GM12878 (cell line): ENCODE data around the gene PHF23. TPM values are rescaled to one million over a fixed set of nuclear protein-coding genes. Genes with fewer than 3 reads are reported as not detected.

ENCODE experiments used
- BCLAF1 ChIP-seq: fragments of 450-650 bp; IDR thresholded peaks from 2 replicates; pipeline ENCODE4 v1.6.1; 2017; ENCODE audit warnings: antibody characterized with exemption, mild to moderate bottlenecking, moderate library complexity
- CBFB ChIP-seq: IDR thresholded peaks from 2 replicates; pipeline ENCODE4 v1.6.1; 2016; ENCODE audit warnings: antibody characterized with exemption, low read depth
- CBX3 ChIP-seq: fragments of 200-600 bp; sonication (generic); IDR thresholded peaks from 2 replicates; pipeline ENCODE4 v1.6.1; 2016; ENCODE audit warnings: low read depth, borderline replicate concordance
- CHD4 ChIP-seq: fragments of 200-600 bp; sonication (generic); IDR thresholded peaks from 2 replicates; pipeline ENCODE4 v1.6.1; 2016; ENCODE audit warnings: mild to moderate bottlenecking
- CREB1 ChIP-seq: IDR thresholded peaks from 2 replicates; pipeline ENCODE4 v1.6.1; 2012; ENCODE audit warnings: low read depth, mild to moderate bottlenecking, inconsistent platforms
- E4F1 ChIP-seq: fragments of 450-650 bp; IDR thresholded peaks from 2 replicates; pipeline ENCODE4 v1.6.1; 2018; ENCODE audit warnings: borderline replicate concordance, mild to moderate bottlenecking; ENCODE audit not compliant: partially characterized antibody
- HDAC6 ChIP-seq: fragments of 200-600 bp; sonication (generic); IDR thresholded peaks from one replicate; pipeline ENCODE4 v1.8.0; 2017; ENCODE audit warnings: antibody characterized with exemption; ENCODE audit not compliant: unreplicated experiment
- IKZF2 ChIP-seq, 2 experiments: fragments of 450-650 bp; IDR thresholded peaks; 2 replicates each; pipeline ENCODE4 v1.6.1; 2017; ENCODE audit warnings: mild to moderate bottlenecking in 2 of 2, moderate library complexity in 2 of 2
- IRF3 ChIP-seq: fragments of 450-650 bp; IDR thresholded peaks from 2 replicates; pipeline ENCODE4 v1.6.1; 2014; ENCODE audit warnings: mild to moderate bottlenecking
- LARP7 ChIP-seq: fragments of 450-650 bp; IDR thresholded peaks from 2 replicates; pipeline ENCODE4 v1.6.1; 2017; ENCODE audit warnings: mild to moderate bottlenecking
- MXI1 ChIP-seq: fragments of 150-350 bp; IDR thresholded peaks from 2 replicates; pipeline ENCODE4 v1.6.1; 2011; ENCODE audit warnings: low read depth, mild to moderate bottlenecking, inconsistent platforms, low read length, improper control_type of control experiment
- NFIC ChIP-seq: IDR thresholded peaks from 2 replicates; pipeline ENCODE4 v1.6.1; 2012; ENCODE audit warnings: low read depth, mild to moderate bottlenecking, inconsistent platforms, low read length, moderate library complexity
- NFYB ChIP-seq: IDR thresholded peaks from 2 replicates; pipeline ENCODE4 v1.6.1; 2011; ENCODE audit warnings: low read depth, mild to moderate bottlenecking, low read length, improper control_type of control experiment, moderate library complexity; ENCODE audit not compliant: insufficient read depth
- POLR2AphosphoS5 ChIP-seq: IDR thresholded peaks from 2 replicates; pipeline ENCODE4 v1.6.1; 2011; ENCODE audit warnings: mild to moderate bottlenecking, low read length, inconsistent platforms
- RAD21 ChIP-seq: IDR thresholded peaks from 2 replicates; pipeline ENCODE4 v1.6.1; 2011; ENCODE audit warnings: mild to moderate bottlenecking, low read depth, low read length, moderate library complexity; ENCODE audit not compliant: insufficient read depth
- RBBP5 ChIP-seq: fragments of 200-600 bp; sonication (generic); conservative IDR thresholded peaks from 2 replicates; pipeline ENCODE4 v1.6.1; 2016
- RUNX3 ChIP-seq: IDR thresholded peaks from 2 replicates; pipeline ENCODE4 v1.6.1; 2012; ENCODE audit warnings: low read length, inconsistent platforms
- SKIL ChIP-seq: fragments of 450-650 bp; IDR thresholded peaks from 2 replicates; pipeline ENCODE4 v1.6.1; 2017; ENCODE audit warnings: mild to moderate bottlenecking, low read depth, inconsistent platforms; ENCODE audit not compliant: poor library complexity, severe bottlenecking
- SMC3 ChIP-seq: IDR thresholded peaks from 2 replicates; pipeline ENCODE4 v1.6.1; 2011; ENCODE audit warnings: low read length, improper control_type of control experiment, borderline replicate concordance
- STAT3 ChIP-seq: IDR thresholded peaks from 2 replicates; pipeline ENCODE4 v1.6.1; 2011; ENCODE audit warnings: low read depth, low read length, improper control_type of control experiment
- TCF12 ChIP-seq: IDR thresholded peaks from 2 replicates; pipeline ENCODE4 v1.6.1; 2011; ENCODE audit warnings: low read depth, mild to moderate bottlenecking, low read length
- YBX1 ChIP-seq: fragments of 450-650 bp; IDR thresholded peaks from 2 replicates; pipeline ENCODE4 v1.6.1; 2016; ENCODE audit warnings: antibody characterized with exemption
- ZNF384 ChIP-seq: IDR thresholded peaks from 2 replicates; pipeline ENCODE4 v1.6.1; 2012; ENCODE audit warnings: low read depth, mild to moderate bottlenecking, low read length, improper control_type of control experiment, borderline replicate concordance
- polyA plus RNA-seq, 11 experiments: library from polyadenylated mRNA; depleted of rRNA in 4 of 11; unstranded in 6 of 11; stranded (reverse) in 5 of 11; fragments of >200 nt; fragmentation: Nextera tagmentation in 4 of 11; fragmentation: Illumina TruSeq in 1 of 11; extraction: Ambion mirVana in 4 of 11; extraction: Trizol in 1 of 11; gene quantifications; 1 replicate in 1 of 11; 2 replicates in 10 of 11; pipeline versions ENCODE4 v1.2.1 to v1.2.3, GENCODE V29; 2011 to 2016; ENCODE audit warnings: inconsistent platforms in 2 of 11, missing spikeins in 2 of 11, low read depth in 1 of 11
- total RNA-seq, 4 experiments: library from RNA; depleted of rRNA in 3 of 4; stranded (reverse); fragments of >200 nt in 3 of 4; fragmentation: Illumina TruSeq in 1 of 4; extraction: Trizol in 1 of 4; gene quantifications; 2 replicates each; pipeline versions ENCODE4 v1.2.1 to v1.2.3, GENCODE V29; 2013 to 2021

Gene PHF23
- total and polyA plus RNA-seq, 10 of the 15 experiments (the other 5 are each of a cell fraction or from before 2014, with no cell fraction given), result 8.2 to 84.8 (median 32.6) TPM

GRCh38 chr17:7214300-7215135 is 24.7 kb downstream of the PHF23 start (continued):
- TF ChIP-seq CREB1, result peak; percentile 84
- TF ChIP-seq CBX3, result no peak
- TF ChIP-seq ZNF384, result no peak
- peak; percentile 62; the same call in 1 of the 2 replicates for TF ChIP-seq RUNX3
- peak; percentile 77 for TF ChIP-seq NFYB
- no peak for TF ChIP-seq BCLAF1
- no peak for TF ChIP-seq POLR2AphosphoS5
- no peak for TF ChIP-seq TCF12
- TF ChIP-seq SKIL, result no peak
- no peak for TF ChIP-seq MXI1
- no peak for TF ChIP-seq IKZF2 (IDR thresholded peaks at IDR 0.05)
- TF ChIP-seq YBX1, result no peak
- TF ChIP-seq NFIC, result no peak
- no peak for TF ChIP-seq STAT3
- 0 out of 2 replicates have a peak, but pooled peaks have one; percentile 5 for TF ChIP-seq SMC3
- no peak; the same call in 1 of the 2 replicates for TF ChIP-seq IRF3
- no peak for TF ChIP-seq CBFB
- TF ChIP-seq LARP7, result peak; percentile 42; the same call in 1 of the 2 replicates
- no peak for TF ChIP-seq CHD4
- no peak for TF ChIP-seq RAD21
- TF ChIP-seq HDAC6, result no peak
- no peak for TF ChIP-seq E4F1
- TF ChIP-seq RBBP5, result no peak
